Measurements from ENCODE around the gene C17orf50. TPM values are rescaled to one million over a fixed set of nuclear protein-coding genes. Genes with fewer than 3 reads are reported as not detected.

C17orf50 gene
- total and polyA plus RNA-seq, 2 of the 13 experiments (the other 11 are each of a cell fraction or from before 2014, with no cell fraction given), result not detected

DNA sequence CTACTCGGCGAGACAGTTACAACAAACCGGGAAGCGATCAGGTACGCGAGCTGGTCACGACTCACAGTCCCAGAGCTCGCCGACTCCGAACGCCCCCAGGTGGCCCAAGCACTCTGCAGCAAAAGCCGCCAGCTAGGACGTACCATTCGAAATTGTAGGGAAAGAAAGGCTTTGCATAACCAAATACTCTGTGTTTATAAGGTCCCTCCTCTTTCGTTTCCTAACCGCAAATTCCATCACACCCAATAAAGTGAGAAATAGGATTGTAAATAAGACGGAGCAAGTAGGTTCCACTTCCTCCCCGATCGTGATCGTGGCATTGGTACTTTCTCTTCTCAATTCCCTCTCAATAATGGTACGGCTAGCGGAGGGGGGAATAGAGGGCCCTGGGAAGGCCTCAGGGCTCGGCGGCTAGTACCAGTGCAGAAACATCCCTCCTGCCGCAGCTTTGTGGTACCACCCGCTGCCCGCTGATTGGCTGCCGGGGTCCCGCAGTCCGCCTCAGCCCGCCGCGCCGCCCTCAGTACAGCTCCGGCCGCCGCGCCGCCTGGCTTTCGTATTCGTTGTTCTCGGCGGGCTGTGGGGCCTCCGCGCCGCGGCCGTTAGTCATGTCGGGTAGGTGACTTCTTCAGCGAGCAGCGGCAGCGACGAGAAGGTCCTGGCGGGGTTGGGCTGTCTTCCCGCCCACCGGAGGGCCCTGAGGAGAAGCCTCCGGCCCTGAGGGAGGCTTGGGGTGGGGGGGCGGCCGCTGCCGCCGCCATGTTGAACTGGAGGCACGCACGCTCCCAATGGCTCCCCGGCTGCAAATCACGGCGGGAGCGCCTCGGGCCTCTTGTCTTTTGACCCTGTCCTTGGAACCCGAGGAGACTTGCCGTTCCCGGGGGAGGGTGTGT lies 48.5 kb downstream of the C17orf50 start, which contains the start of gene TAF15 (continued):
- TF ChIP-seq, protein P1, sequence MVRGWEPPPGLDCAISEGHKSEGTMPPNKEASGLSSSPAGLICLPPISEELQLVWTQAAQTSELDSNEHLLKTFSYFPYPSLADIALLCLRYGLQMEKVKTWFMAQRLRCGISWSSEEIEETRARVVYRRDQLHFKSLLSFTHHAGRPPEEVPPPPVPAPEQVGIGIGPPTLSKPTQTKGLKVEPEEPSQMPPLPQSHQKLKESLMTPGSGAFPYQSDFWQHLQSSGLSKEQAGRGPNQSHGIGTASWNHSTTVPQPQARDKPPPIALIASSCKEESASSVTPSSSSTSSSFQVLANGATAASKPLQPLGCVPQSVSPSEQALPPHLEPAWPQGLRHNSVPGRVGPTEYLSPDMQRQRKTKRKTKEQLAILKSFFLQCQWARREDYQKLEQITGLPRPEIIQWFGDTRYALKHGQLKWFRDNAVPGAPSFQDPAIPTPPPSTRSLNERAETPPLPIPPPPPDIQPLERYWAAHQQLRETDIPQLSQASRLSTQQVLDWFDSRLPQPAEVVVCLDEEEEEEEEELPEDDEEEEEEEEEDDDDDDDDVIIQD (CRISPR knock-in tag; IDR thresholded peaks at IDR 0.05; ENCODE audit: low read depth), result no peak
- TF ChIP-seq ZHX2 (IDR thresholded peaks at IDR 0.05; ENCODE audit: low read depth) (peak; percentile 60; the same call in 1 of the 2 replicates), ZHX2 (CRISPR knock-in tag; IDR thresholded peaks at IDR 0.05; ENCODE audit: borderline replicate concordance) (no peak), CENPX (CRISPR knock-in tag; IDR thresholded peaks at IDR 0.05) (no peak), IRF1 (CRISPR knock-in tag; IDR thresholded peaks at IDR 0.05; ENCODE audit: low read depth) (no peak), BRCA1 (CRISPR knock-in tag; IDR thresholded peaks at IDR 0.05) (no peak), DDIT3 (CRISPR knock-in tag; IDR thresholded peaks at IDR 0.05) (no peak), ZNF850 (CRISPR knock-in tag; conservative IDR thresholded peaks at IDR 0.05) (no peak), ATF2 (CRISPR knock-in tag; IDR thresholded peaks at IDR 0.05) (no peak; the same call in 1 of the 2 replicates), SNAPC4 (CRISPR knock-in tag; IDR thresholded peaks at IDR 0.05) (no peak), ZBTB7A (CRISPR knock-in tag; IDR thresholded peaks at IDR 0.05) (no peak)
